Central memory CD8-positive, alpha-beta T cell (primary cell): ENCODE results near the gene KNOP1.

Experiments
- ATAC-seq: fragments of 150-1000 bp; cut with Tn5 transposase; replicated peaks from 2 replicates; pipeline ENCODE4 v1.10.0; 2022; ENCODE audit warnings: mild to moderate bottlenecking, moderate FRiP score, moderate number of reproducible peaks; ENCODE audit not compliant: poor library complexity, severe bottlenecking; ENCODE audit errors: extremely low read depth
- DNase-seq, 2 donors: peaks; one replicate each; pipeline ENCODE4 v3.0.0; 2021; ENCODE audit warnings: low spot score in 2 of 2
- H3K27ac Mint-ChIP-seq: one replicate; pipeline ENCODE4 v1.8.0; 2022; ENCODE audit warnings: low read depth, mild to moderate bottlenecking, moderate library complexity, mixed read lengths
- H3K27me3 Mint-ChIP-seq: one replicate; pipeline ENCODE4 v1.8.0; 2022; ENCODE audit warnings: mixed read lengths
- H3K36me3 Mint-ChIP-seq: one replicate; pipeline ENCODE4 v1.8.0; 2022; ENCODE audit warnings: mild to moderate bottlenecking, moderate library complexity, mixed read lengths; ENCODE audit not compliant: insufficient read depth
- H3K4me1 Mint-ChIP-seq: one replicate; pipeline ENCODE4 v1.8.0; 2022; ENCODE audit warnings: mixed read lengths
- H3K4me3 Mint-ChIP-seq: one replicate; pipeline ENCODE4 v1.8.0; 2022; ENCODE audit warnings: mild to moderate bottlenecking, moderate library complexity, mixed read lengths
- H3K9me3 Mint-ChIP-seq: one replicate; pipeline ENCODE4 v1.8.0; 2022; ENCODE audit warnings: mixed read lengths

KNOP1 gene

GRCh38 chr16:19717741-19718623 is at the start of gene KNOP1, which contains the start of gene IQCK:
Gene KNOP1, minus strand, starts transcription at chr16:19718227. Its CDS starts 3,192 bp downstream, at chr16:19715035.
Gene IQCK, plus strand, starts transcription at chr16:19718271. Its CDS starts 36 bp downstream, at chr16:19718307.
- Mint-ChIP-seq H3K27ac (peak within 1 kb of the TSS; percentile 80), H3K4me1 (peaks cover 24% of the 10 kb centered on the region), H3K4me3 (peak within 1 kb of the TSS; percentile 95), H3K27me3 (no peaks in the 10 kb centered on the region), H3K36me3 (peaks cover 23% of the 10 kb centered on the region), H3K9me3 (no peaks in the 10 kb centered on the region)
- peak; percentile 69 to 72 for DNase-seq
- ATAC-seq, result peak; percentile 96

GRCh38 chr16:19767497-19767896 is 49.5 kb upstream of the KNOP1 start:
- Mint-ChIP-seq H3K27ac (no peak overlapping the region), H3K4me3 (no peak overlapping the region), H3K27me3 (no peaks in the 10 kb centered on the region), H3K4me1 (no peaks in the 10 kb centered on the region), H3K36me3 (no peaks in the 10 kb centered on the region), H3K9me3 (peaks cover 14% of the 10 kb centered on the region)
- ATAC-seq (no peak), DNase-seq (no peak)

- H3K27me3 Mint-ChIP-seq, result no peaks in the 10 kb centered on the region
- no peaks in the 10 kb centered on the region for H3K4me1 Mint-ChIP-seq
- H3K4me3 Mint-ChIP-seq, result no peak overlapping the region
- no peak overlapping the region for H3K27ac Mint-ChIP-seq
- peaks cover 14% of the 10 kb centered on the region for H3K9me3 Mint-ChIP-seq
- ATAC-seq (no peak), DNase-seq (no peak)
- H3K36me3 Mint-ChIP-seq, result no peaks in the 10 kb centered on the region
Observed at GRCh38 chr16:19766988-19767387, 49.0 kb upstream of the KNOP1 start.

- Mint-ChIP-seq H3K27ac (no peak overlapping the region), H3K9me3 (peaks cover 14% of the 10 kb centered on the region), H3K4me1 (no peaks in the 10 kb centered on the region), H3K4me3 (no peak overlapping the region), H3K36me3 (no peaks in the 10 kb centered on the region), H3K27me3 (no peaks in the 10 kb centered on the region)
- ATAC-seq (no peak), DNase-seq (no peak)
Observed at GRCh38 chr16:19766554-19766884, 48.5 kb upstream of the KNOP1 start.

GRCh38 chr16:19765860-19766553 is 48.0 kb upstream of the KNOP1 start:
- no peak for DNase-seq
- H3K27ac Mint-ChIP-seq, result no peak overlapping the region
- no peaks in the 10 kb centered on the region for H3K36me3 Mint-ChIP-seq
- H3K27me3 Mint-ChIP-seq, result no peaks in the 10 kb centered on the region
- no peaks in the 10 kb centered on the region for H3K4me1 Mint-ChIP-seq
- H3K4me3 Mint-ChIP-seq, result no peak overlapping the region
- peaks cover 14% of the 10 kb centered on the region for H3K9me3 Mint-ChIP-seq
- ATAC-seq, result no peak

- no peak for ATAC-seq
Observed at GRCh38 chr16:19760356-19761060, 42.5 kb upstream of the KNOP1 start.

GRCh38 chr16:19757762-19758595 is 40.0 kb upstream of the KNOP1 start:
- peaks cover 1% of the 10 kb centered on the region for H3K36me3 Mint-ChIP-seq
- H3K4me3 Mint-ChIP-seq, result no peak overlapping the region
- H3K27ac Mint-ChIP-seq, result no peak overlapping the region
- no peaks in the 10 kb centered on the region for H3K9me3 Mint-ChIP-seq
- DNase-seq (no peak), ATAC-seq (no peak)
- no peaks in the 10 kb centered on the region for H3K27me3 Mint-ChIP-seq
- no peaks in the 10 kb centered on the region for H3K4me1 Mint-ChIP-seq

More at GRCh38 chr16:19760356-19761060, 42.5 kb upstream of the KNOP1 start:
- Mint-ChIP-seq H3K4me3 (no peak overlapping the region), H3K36me3 (peaks cover 1% of the 10 kb centered on the region), H3K9me3 (no peaks in the 10 kb centered on the region), H3K27ac (no peak overlapping the region), H3K4me1 (no peaks in the 10 kb centered on the region), H3K27me3 (no peaks in the 10 kb centered on the region)
- no peak for DNase-seq

GRCh38 chr16:19757026-19757425 is 39.0 kb upstream of the KNOP1 start:
- DNase-seq, result no peak
- no peaks in the 10 kb centered on the region for H3K4me1 Mint-ChIP-seq
- no peak for ATAC-seq
- H3K4me3 Mint-ChIP-seq, result no peak overlapping the region
- H3K36me3 Mint-ChIP-seq, result peaks cover 1% of the 10 kb centered on the region
- H3K27me3 Mint-ChIP-seq, result no peaks in the 10 kb centered on the region
- no peaks in the 10 kb centered on the region for H3K9me3 Mint-ChIP-seq
- H3K27ac Mint-ChIP-seq, result no peak overlapping the region

GRCh38 chr16:19755268-19755667 is 37.2 kb upstream of the KNOP1 start:
- no peaks in the 10 kb centered on the region for H3K27me3 Mint-ChIP-seq
- no peak for ATAC-seq
- H3K4me1 Mint-ChIP-seq, result no peaks in the 10 kb centered on the region
- no peak overlapping the region for H3K4me3 Mint-ChIP-seq
- H3K36me3 Mint-ChIP-seq, result peaks cover 1% of the 10 kb centered on the region
- H3K9me3 Mint-ChIP-seq, result no peaks in the 10 kb centered on the region
- no peak for DNase-seq
- no peak overlapping the region for H3K27ac Mint-ChIP-seq

- no peak for ATAC-seq
- no peak for DNase-seq
- H3K4me1 Mint-ChIP-seq, result no peaks in the 10 kb centered on the region
- no peaks in the 10 kb centered on the region for H3K27me3 Mint-ChIP-seq
- no peak overlapping the region for H3K4me3 Mint-ChIP-seq
- H3K36me3 Mint-ChIP-seq, result peaks cover 1% of the 10 kb centered on the region
- H3K27ac Mint-ChIP-seq, result no peak overlapping the region
- no peaks in the 10 kb centered on the region for H3K9me3 Mint-ChIP-seq
Observed at GRCh38 chr16:19754644-19755036, 36.6 kb upstream of the KNOP1 start.

- H3K4me3 Mint-ChIP-seq, result no peak overlapping the region
- H3K27me3 Mint-ChIP-seq, result no peaks in the 10 kb centered on the region
- ATAC-seq, result no peak
- no peaks in the 10 kb centered on the region for H3K4me1 Mint-ChIP-seq
- peaks cover 1% of the 10 kb centered on the region for H3K36me3 Mint-ChIP-seq
- no peaks in the 10 kb centered on the region for H3K9me3 Mint-ChIP-seq
- DNase-seq, result no peak
- H3K27ac Mint-ChIP-seq, result no peak overlapping the region
Observed at GRCh38 chr16:19753815-19754643, 36.0 kb upstream of the KNOP1 start.
